ENCODE data around the gene ETNK1. TPM values are rescaled to one million over a fixed set of nuclear protein-coding genes. Genes with fewer than 3 reads are reported as not detected.
"Not testable (repeated sequence)": the region's sequence is repeated elsewhere in the genome, so short reads cannot be mapped to it uniquely, and the experiment has no call there.

ETNK1 gene
- total RNA-seq, 1 donor from 2014 or later, result 53.9 TPM

GRCh38 chr12:22577667-22578066, 47.3 kb upstream of the ETNK1 start:
- Histone ChIP-seq H3K36me3 (no peaks in the 10 kb centered on the region), H2AFZ (replicated peaks) (no peak overlapping the region), H3K4me1 (no peaks in the 10 kb centered on the region), H4K20me1 (ENCODE audit: low read depth) (no peaks in the 10 kb centered on the region), H3K9me3 (ENCODE audit: low read depth) (no peaks in the 10 kb centered on the region), H3K9ac (no peak overlapping the region), H3K27me3 (no peaks in the 10 kb centered on the region), H3F3A (ENCODE audit: low read depth) (no peaks in the 10 kb centered on the region), H3K4me3 (no peak overlapping the region), H3K27ac (no peak overlapping the region), H3K4me2 (no peak overlapping the region), H3K79me2 (ENCODE audit: low read depth) (no peaks in the 10 kb centered on the region)
- Mint-ChIP-seq H3K4me1 (no peaks in the 10 kb centered on the region), H3K9me3 (peaks cover 2% of the 10 kb centered on the region), H3K36me3 (no peaks in the 10 kb centered on the region), H3K4me3 (no peak overlapping the region), H3K27ac (no peak overlapping the region), H3K27me3 (ENCODE audit: insufficient read depth, low read depth) (no peaks in the 10 kb centered on the region)
- DNase-seq (ENCODE audit: low spot score), result no peak
- no peak for TF ChIP-seq CTCF (IDR thresholded peaks at IDR 0.05)
- TF ChIP-seq EZH2 (IDR thresholded peaks at IDR 0.05), result no peak
- no peak for TF ChIP-seq EZH2phosphoT487 (IDR thresholded peaks at IDR 0.05)

GRCh38 chr12:22578328-22578727, 46.6 kb upstream of the ETNK1 start:
- Mint-ChIP-seq H3K36me3 (no peaks in the 10 kb centered on the region), H3K27me3 (ENCODE audit: insufficient read depth, low read depth) (no peaks in the 10 kb centered on the region), H3K27ac (no peak overlapping the region), H3K4me1 (no peaks in the 10 kb centered on the region), H3K9me3 (peaks cover 2% of the 10 kb centered on the region), H3K4me3 (no peak overlapping the region)
- Histone ChIP-seq H3K27me3 (no peaks in the 10 kb centered on the region), H3K4me3 (no peak overlapping the region), H3K79me2 (ENCODE audit: low read depth) (no peaks in the 10 kb centered on the region), H3K4me2 (no peak overlapping the region), H3K9me3 (ENCODE audit: low read depth) (no peaks in the 10 kb centered on the region), H3K36me3 (no peaks in the 10 kb centered on the region), H3K27ac (no peak overlapping the region), H3K4me1 (no peaks in the 10 kb centered on the region), H3K9ac (no peak overlapping the region), H2AFZ (replicated peaks) (no peak overlapping the region), H3F3A (ENCODE audit: low read depth) (no peaks in the 10 kb centered on the region), H4K20me1 (ENCODE audit: low read depth) (no peaks in the 10 kb centered on the region)
- no peak for TF ChIP-seq EZH2 (IDR thresholded peaks at IDR 0.05)
- TF ChIP-seq EZH2phosphoT487 (IDR thresholded peaks at IDR 0.05), result no peak
- no peak for TF ChIP-seq CTCF (IDR thresholded peaks at IDR 0.05)
- DNase-seq (ENCODE audit: low spot score), result no peak

GRCh38 chr12:22588817-22589216, 36.2 kb upstream of the ETNK1 start:
- Mint-ChIP-seq H3K27ac (no peak overlapping the region), H3K36me3 (no peaks in the 10 kb centered on the region), H3K4me1 (no peaks in the 10 kb centered on the region), H3K27me3 (ENCODE audit: insufficient read depth, low read depth) (no peaks in the 10 kb centered on the region), H3K4me3 (no peak overlapping the region), H3K9me3 (no peaks in the 10 kb centered on the region)
- Histone ChIP-seq H3K27me3 (no peaks in the 10 kb centered on the region), H3K79me2 (ENCODE audit: low read depth) (no peaks in the 10 kb centered on the region), H3K36me3 (no peaks in the 10 kb centered on the region), H4K20me1 (ENCODE audit: low read depth) (no peaks in the 10 kb centered on the region), H3K9ac (no peak overlapping the region), H3K4me1 (no peaks in the 10 kb centered on the region), H3K4me3 (no peak overlapping the region), H3F3A (ENCODE audit: low read depth) (no peaks in the 10 kb centered on the region), H3K27ac (no peak overlapping the region), H3K4me2 (no peak overlapping the region), H2AFZ (replicated peaks) (no peak overlapping the region), H3K9me3 (ENCODE audit: low read depth) (no peaks in the 10 kb centered on the region)
- no peak for DNase-seq (ENCODE audit: low spot score)
- no peak for TF ChIP-seq EZH2phosphoT487 (IDR thresholded peaks at IDR 0.05)

- no peaks in the 10 kb centered on the region for H3K27me3 ChIP-seq
- no peaks in the 10 kb centered on the region for H3F3A ChIP-seq (ENCODE audit: low read depth)
- H3K4me1 ChIP-seq, result no peaks in the 10 kb centered on the region
- Mint-ChIP-seq H3K36me3 (no peaks in the 10 kb centered on the region), H3K27ac (no peak overlapping the region), H3K4me1 (no peaks in the 10 kb centered on the region), H3K9me3 (no peaks in the 10 kb centered on the region), H3K27me3 (ENCODE audit: insufficient read depth, low read depth) (no peaks in the 10 kb centered on the region), H3K4me3 (no peak overlapping the region)
- no peaks in the 10 kb centered on the region for H3K79me2 ChIP-seq (ENCODE audit: low read depth)
- no peak overlapping the region for H3K9ac ChIP-seq
- TF ChIP-seq EZH2phosphoT487 (IDR thresholded peaks at IDR 0.05) (no peak), CTCF (IDR thresholded peaks at IDR 0.05) (no peak), EZH2 (IDR thresholded peaks at IDR 0.05) (no peak)
- H4K20me1 ChIP-seq (ENCODE audit: low read depth), result no peaks in the 10 kb centered on the region
- no peaks in the 10 kb centered on the region for H3K9me3 ChIP-seq (ENCODE audit: low read depth)
- no peak overlapping the region for H3K4me2 ChIP-seq
- H2AFZ ChIP-seq (replicated peaks), result no peak overlapping the region
- no peak overlapping the region for H3K27ac ChIP-seq
- DNase-seq (ENCODE audit: low spot score), result no peak
- H3K4me3 ChIP-seq, result no peak overlapping the region
- H3K36me3 ChIP-seq, result no peaks in the 10 kb centered on the region
Observed at GRCh38 chr12:22593864-22594263, 31.1 kb upstream of the ETNK1 start.

GRCh38 chr12:22597539-22597938, 27.4 kb upstream of the ETNK1 start:
- not testable (repeated sequence) for DNase-seq (ENCODE audit: low spot score); H3K36me3 Mint-ChIP-seq

More at GRCh38 chr12:22597539-22597938, 27.4 kb upstream of the ETNK1 start:
- not testable (repeated sequence) for H4K20me1 ChIP-seq (ENCODE audit: low read depth); H3K27ac ChIP-seq; H3K27ac Mint-ChIP-seq; H3K27me3 Mint-ChIP-seq (ENCODE audit: insufficient read depth, low read depth); H3K36me3 ChIP-seq; H3K4me1 ChIP-seq; H3K79me2 ChIP-seq (ENCODE audit: low read depth); H3K4me1 Mint-ChIP-seq; H2AFZ ChIP-seq (replicated peaks); H3K9ac ChIP-seq; H3K4me2 ChIP-seq; H3K4me3 Mint-ChIP-seq; H3K9me3 Mint-ChIP-seq; H3K4me3 ChIP-seq; H3K27me3 ChIP-seq; H3F3A ChIP-seq (ENCODE audit: low read depth); H3K9me3 ChIP-seq (ENCODE audit: low read depth)

All from neural progenitor cell (in vitro differentiated cells).